Osteocyte (in vitro differentiated cells): Measurements from ENCODE around the gene HPS1. TPM values are rescaled to one million over a fixed set of nuclear protein-coding genes. Genes with fewer than 3 reads are reported as not detected.

Source experiments
- DNase-seq: peaks from one replicate; pipeline ENCODE4 v3.0.0; 2021; ENCODE audit warnings: mixed read lengths; ENCODE audit not compliant: unreplicated experiment; ENCODE audit errors: extremely low spot score
- H3K27ac Mint-ChIP-seq: one replicate; pipeline ENCODE4 v1.8.0; 2021; ENCODE audit warnings: mild to moderate bottlenecking, mixed read lengths; ENCODE audit not compliant: unreplicated experiment
- H3K27me3 Mint-ChIP-seq: one replicate; pipeline ENCODE4 v1.8.0; 2021; ENCODE audit warnings: mixed read lengths; ENCODE audit not compliant: unreplicated experiment
- H3K36me3 Mint-ChIP-seq: one replicate; pipeline ENCODE4 v1.8.0; 2021; ENCODE audit warnings: mixed read lengths; ENCODE audit not compliant: unreplicated experiment
- H3K4me1 Mint-ChIP-seq: one replicate; pipeline ENCODE4 v1.8.0; 2021; ENCODE audit warnings: mixed read lengths; ENCODE audit not compliant: unreplicated experiment
- H3K4me3 Mint-ChIP-seq: one replicate; pipeline ENCODE4 v1.8.0; 2021; ENCODE audit warnings: mild to moderate bottlenecking, moderate library complexity, mixed read lengths; ENCODE audit not compliant: unreplicated experiment
- H3K9me3 Mint-ChIP-seq: one replicate; pipeline ENCODE4 v1.8.0; 2021; ENCODE audit warnings: mixed read lengths; ENCODE audit not compliant: unreplicated experiment
- total RNA-seq: library from RNA; stranded (reverse); gene quantifications from 2 replicates; pipeline ENCODE4 v1.2.1, GENCODE V29; 2021
- TF ChIP-seq, protein P1 (sequence below): fragments of 200-600 bp; sonication (generic); IDR thresholded peaks from 2 replicates; pipeline ENCODE4 v1.5.0; 2021; ENCODE audit warnings: antibody characterized with exemption, mild to moderate bottlenecking, moderate library complexity

HPS1 gene
- total RNA-seq, 1 donor from 2014 or later = 67.1 TPM

DNA sequence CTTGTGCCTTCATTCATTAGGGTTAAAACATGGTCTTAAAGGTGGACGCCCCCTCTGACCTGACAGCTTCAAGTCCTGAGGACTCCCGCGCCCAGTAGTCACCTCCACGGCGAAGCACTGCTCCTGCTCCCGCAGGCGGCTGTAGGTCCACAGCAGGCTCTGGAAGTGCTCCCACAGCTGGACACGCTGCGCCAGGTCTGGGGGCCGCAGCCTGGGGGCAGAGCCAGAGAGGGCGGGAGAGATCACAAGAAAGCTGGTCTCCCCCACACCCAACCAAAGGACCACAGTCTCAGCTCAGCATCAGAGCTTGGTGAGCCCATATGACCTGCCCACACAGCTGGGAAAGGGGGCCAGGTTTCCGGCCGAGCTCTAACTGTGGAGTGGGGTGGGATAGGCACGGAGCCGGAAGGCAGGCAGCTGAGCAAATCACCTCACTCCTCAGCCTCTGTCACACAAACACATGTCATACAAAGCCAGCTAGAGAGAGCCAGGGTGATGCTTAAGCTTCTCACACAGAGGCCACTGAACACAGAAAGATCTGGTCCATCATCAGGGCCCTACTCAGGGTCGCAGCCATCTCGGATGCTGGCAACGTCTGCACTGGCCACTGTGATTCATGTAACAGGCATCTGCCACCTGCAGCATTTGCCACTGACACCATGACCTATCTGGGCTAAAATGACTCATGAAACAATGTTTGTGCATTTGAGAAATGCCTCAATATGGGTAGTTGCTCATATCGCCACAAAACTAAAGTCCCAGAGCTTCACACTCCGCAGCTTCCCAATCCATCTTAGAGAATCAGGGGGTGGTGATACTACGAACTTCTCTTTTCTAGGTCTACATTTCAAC is 12.6 kb downstream of the HPS1 start:
- Mint-ChIP-seq H3K27me3 (no peaks in the 10 kb centered on the region), H3K4me1 (no peaks in the 10 kb centered on the region), H3K9me3 (peaks cover 5% of the 10 kb centered on the region), H3K27ac (no peak overlapping the region), H3K4me3 (no peak overlapping the region), H3K36me3 (peaks cover 56% of the 10 kb centered on the region)
- DNase-seq = peak; percentile 73
- TF ChIP-seq, protein P1, sequence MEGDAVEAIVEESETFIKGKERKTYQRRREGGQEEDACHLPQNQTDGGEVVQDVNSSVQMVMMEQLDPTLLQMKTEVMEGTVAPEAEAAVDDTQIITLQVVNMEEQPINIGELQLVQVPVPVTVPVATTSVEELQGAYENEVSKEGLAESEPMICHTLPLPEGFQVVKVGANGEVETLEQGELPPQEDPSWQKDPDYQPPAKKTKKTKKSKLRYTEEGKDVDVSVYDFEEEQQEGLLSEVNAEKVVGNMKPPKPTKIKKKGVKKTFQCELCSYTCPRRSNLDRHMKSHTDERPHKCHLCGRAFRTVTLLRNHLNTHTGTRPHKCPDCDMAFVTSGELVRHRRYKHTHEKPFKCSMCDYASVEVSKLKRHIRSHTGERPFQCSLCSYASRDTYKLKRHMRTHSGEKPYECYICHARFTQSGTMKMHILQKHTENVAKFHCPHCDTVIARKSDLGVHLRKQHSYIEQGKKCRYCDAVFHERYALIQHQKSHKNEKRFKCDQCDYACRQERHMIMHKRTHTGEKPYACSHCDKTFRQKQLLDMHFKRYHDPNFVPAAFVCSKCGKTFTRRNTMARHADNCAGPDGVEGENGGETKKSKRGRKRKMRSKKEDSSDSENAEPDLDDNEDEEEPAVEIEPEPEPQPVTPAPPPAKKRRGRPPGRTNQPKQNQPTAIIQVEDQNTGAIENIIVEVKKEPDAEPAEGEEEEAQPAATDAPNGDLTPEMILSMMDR = no peak

DNA sequence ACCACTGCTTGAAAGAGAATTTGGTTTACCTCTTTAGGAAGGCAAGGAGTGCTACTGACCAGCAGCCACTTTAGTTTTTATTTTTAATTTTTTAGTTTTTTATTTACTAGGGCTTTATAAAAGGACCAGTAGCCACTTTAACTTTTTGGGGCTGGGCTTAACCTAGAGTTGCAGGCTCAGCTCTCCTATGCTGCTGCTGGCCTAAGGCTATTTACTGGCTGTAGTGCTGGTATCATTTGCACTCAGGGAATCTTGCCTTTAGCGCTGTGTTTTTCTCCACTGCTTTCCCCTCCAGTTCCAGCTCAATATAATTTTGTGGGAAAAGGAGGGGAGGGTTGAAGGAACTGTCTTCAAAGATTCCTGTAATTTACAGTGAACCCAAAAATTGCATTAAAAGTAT is 13.4 kb downstream of the HPS1 start:
- H3K4me3 Mint-ChIP-seq = no peak overlapping the region
- H3K27ac Mint-ChIP-seq = no peak overlapping the region
- no peaks in the 10 kb centered on the region for H3K4me1 Mint-ChIP-seq
- no peaks in the 10 kb centered on the region for H3K27me3 Mint-ChIP-seq
- peaks cover 5% of the 10 kb centered on the region for H3K9me3 Mint-ChIP-seq
- TF ChIP-seq, protein P1 = no peak
- H3K36me3 Mint-ChIP-seq = peaks cover 53% of the 10 kb centered on the region
- peak; percentile 2 for DNase-seq

- Mint-ChIP-seq H3K4me1 (no peaks in the 10 kb centered on the region), H3K27ac (no peak overlapping the region), H3K4me3 (no peak overlapping the region), H3K27me3 (no peaks in the 10 kb centered on the region), H3K36me3 (peaks cover 46% of the 10 kb centered on the region), H3K9me3 (peaks cover 5% of the 10 kb centered on the region)
- TF ChIP-seq, protein P1 = no peak
- DNase-seq = no peak
These were observed 14.4 kb downstream of the HPS1 start for GRCh38 chr10:98432330-98432729.

GRCh38 chr10:98431016-98431415 is 15.7 kb downstream of the HPS1 start:
- TF ChIP-seq, protein P1 = no peak
- Mint-ChIP-seq H3K27me3 (no peaks in the 10 kb centered on the region), H3K4me1 (no peaks in the 10 kb centered on the region), H3K27ac (no peak overlapping the region), H3K36me3 (peaks cover 46% of the 10 kb centered on the region), H3K4me3 (no peak overlapping the region), H3K9me3 (peaks cover 5% of the 10 kb centered on the region)
- DNase-seq = peak; percentile 78

GRCh38 chr10:98430427-98430826 is 16.3 kb downstream of the HPS1 start:
- Mint-ChIP-seq H3K4me3 (no peak overlapping the region), H3K4me1 (no peaks in the 10 kb centered on the region), H3K27ac (no peak overlapping the region), H3K9me3 (peaks cover 5% of the 10 kb centered on the region), H3K36me3 (peaks cover 44% of the 10 kb centered on the region), H3K27me3 (no peaks in the 10 kb centered on the region)
- TF ChIP-seq, protein P1 = no peak
- DNase-seq = peak; percentile 80
